B cell (primary cell): ENCODE results near the gene SLC9A7. TPM values are rescaled to one million over a fixed set of nuclear protein-coding genes. Genes with fewer than 3 reads are reported as not detected.

Experiments
- ATAC-seq: fragments of 200-7000 bp; cut with Tn5 transposase; one replicate; pipeline ENCODE4 v1.10.0; 2021; ENCODE audit warnings: low read depth, mild to moderate bottlenecking, moderate number of reproducible peaks, moderate library complexity
- CTCF ChIA-PET: fragments of 350-600 bp; sonication (Branson Sonifier 250); formaldehyde crosslinking; loops from one replicate; lab custom pipeline; 2021; ENCODE audit warnings: antibody characterized with exemption, inconsistent platforms; lab: Charles Lee
- POLR2A ChIA-PET: fragments of 350-600 bp; sonication (Branson Sonifier 250); formaldehyde crosslinking; loops from one replicate; lab custom pipeline; 2021; ENCODE audit warnings: antibody characterized with exemption; lab: Charles Lee
- DNase-seq: peaks from one replicate; pipeline ENCODE4 v3.0.0; 2013
- H2AFZ ChIP-seq: 2 replicates; pipeline ENCODE4 v1.6.1; 2012; ENCODE audit warnings: mild to moderate bottlenecking, low read depth, low read length; ENCODE audit not compliant: insufficient read depth, poor library complexity, severe bottlenecking
- H3K27ac ChIP-seq, 2 donors: 1 replicate in 1 of 2; 2 replicates in 1 of 2; pipeline ENCODE4 v1.5.1; 2012 to 2013; ENCODE audit warnings: low read length in 2 of 2, mild to moderate bottlenecking in 2 of 2, moderate library complexity in 1 of 2
- H3K27me3 ChIP-seq, 4 experiments: fragments of 200-600 bp in 1 of 4; sonication (generic) in 1 of 4; replicated peaks in 1 of 4; 1 replicate in 2 of 4; 2 replicates in 2 of 4; pipeline versions ENCODE4 v1.6.1 to v1.7.0; 2013 to 2016; ENCODE audit warnings: low read length in 3 of 4, mild to moderate bottlenecking in 2 of 4, mixed read lengths in 1 of 4, moderate library complexity in 1 of 4; ENCODE audit not compliant: insufficient read depth in 4 of 4, control insufficient read depth in 3 of 4; ENCODE audit errors: control extremely low read depth in 1 of 4
- H3K36me3 ChIP-seq, 2 experiments: replicated peaks in 1 of 2; 1 replicate in 1 of 2; 2 replicates in 1 of 2; pipeline versions ENCODE4 v1.6.1 to v1.7.1; 2013; ENCODE audit warnings: low read length in 1 of 2; ENCODE audit not compliant: insufficient read depth in 2 of 2, control insufficient read depth in 1 of 2; ENCODE audit errors: control extremely low read depth in 1 of 2, extremely low read depth in 1 of 2
- H3K4me1 ChIP-seq, 2 donors: fragments of 200-600 bp in 1 of 2; sonication (generic) in 1 of 2; 1 replicate in 1 of 2; 2 replicates in 1 of 2; pipeline versions ENCODE4 v1.5.1 to v1.6.1; 2013 to 2017; ENCODE audit warnings: low read length in 2 of 2; ENCODE audit not compliant: control insufficient read depth in 2 of 2, insufficient read depth in 2 of 2
- H3K4me2 ChIP-seq: replicated peaks from 2 replicates; pipeline ENCODE3; 2012; ENCODE audit warnings: mild to moderate bottlenecking, low read depth, low read length; ENCODE audit not compliant: poor library complexity, severe bottlenecking
- H3K4me3 ChIP-seq, 5 experiments: fragments of 200-600 bp in 1 of 5; sonication (generic) in 1 of 5; 1 replicate in 3 of 5; 2 replicates in 2 of 5; pipeline versions ENCODE4 v1.5.1 to v1.7.0; 2011 to 2016; ENCODE audit warnings: low read length in 4 of 5, mild to moderate bottlenecking in 4 of 5, low read depth in 2 of 5, control low read depth in 1 of 5, moderate library complexity in 1 of 5; ENCODE audit not compliant: insufficient read depth in 1 of 5; ENCODE audit errors: control extremely low read depth in 1 of 5, extremely low read depth in 1 of 5
- H3K79me2 ChIP-seq: fragments of 200-600 bp; sonication (generic); one replicate; pipeline ENCODE4 v1.6.0; 2016; ENCODE audit warnings: low read length; ENCODE audit not compliant: control insufficient read depth, insufficient read depth
- H3K9ac ChIP-seq: fragments of 200-600 bp; sonication (generic); 2 replicates; pipeline ENCODE4 v1.6.1; 2017; ENCODE audit warnings: mild to moderate bottlenecking, low read length, moderate library complexity
- H3K9me3 ChIP-seq, 3 donors: one replicate each; pipeline versions ENCODE4 v1.6.1 to v1.7.1; 2013; ENCODE audit warnings: low read length in 2 of 3; ENCODE audit not compliant: control insufficient read depth in 2 of 3, insufficient read depth in 1 of 3; ENCODE audit errors: control extremely low read depth in 1 of 3
- H4K20me1 ChIP-seq: 2 replicates; pipeline ENCODE4 v1.6.0; 2012; ENCODE audit warnings: mild to moderate bottlenecking, low read length; ENCODE audit not compliant: insufficient read depth, control insufficient read depth, poor library complexity, severe bottlenecking
- H3K27ac Mint-ChIP-seq: one replicate; pipeline ENCODE4 v1.8.0; 2021; ENCODE audit warnings: mixed read lengths
- H3K27me3 Mint-ChIP-seq: one replicate; pipeline ENCODE4 v1.8.0; 2021; ENCODE audit warnings: mixed read lengths
- H3K4me1 Mint-ChIP-seq: one replicate; pipeline ENCODE4 v1.8.0; 2021; ENCODE audit warnings: mixed read lengths
- H3K4me3 Mint-ChIP-seq: one replicate; pipeline ENCODE4 v1.8.0; 2021; ENCODE audit warnings: mixed read lengths
- H3K9me3 Mint-ChIP-seq: one replicate; pipeline ENCODE4 v1.8.0; 2022; ENCODE audit warnings: mixed read lengths; ENCODE audit not compliant: insufficient read depth
- EZH2 ChIP-seq: IDR thresholded peaks from 2 replicates; pipeline ENCODE4 v1.6.1; 2012; ENCODE audit warnings: borderline replicate concordance, low read depth, mild to moderate bottlenecking, moderate library complexity, low read length; ENCODE audit not compliant: insufficient read depth, poor library complexity, severe bottlenecking
- WGBS: methylation state at CpG from one replicate; pipeline ENCODE4 v1.1.5; 2013; ENCODE audit warnings: missing lambda C conversion rate; ENCODE audit not compliant: insufficient coverage; 5-methylcytosine and 5-hydroxymethylcytosine counted together
- intact Hi-C: fragments of 100-400 bp; cut with micrococcal nuclease; formaldehyde crosslinking; loops from one replicate; pipeline ENCODE4 v1.10.0; 2022
- polyA plus RNA-seq: library from polyadenylated mRNA; depleted of rRNA; stranded (reverse); fragments of >200 nt; gene quantifications from 2 replicates; pipeline ENCODE4 v1.2.3, GENCODE V29; 2012
- total RNA-seq, 2 donors: library from RNA; stranded (reverse); fragments of 120-200 nt in 1 of 2; gene quantifications; 1 replicate in 1 of 2; 2 replicates in 1 of 2; pipeline versions ENCODE4 v1.2.3 to v1.2.4, GENCODE V29; 2013 to 2022
- TF ChIP-seq, protein P1 (sequence below): fragments of 200-600 bp; IDR thresholded peaks from one replicate; pipeline ENCODE4 v1.8.0; 2022; ENCODE audit warnings: antibody characterized with exemption, mild to moderate bottlenecking

SLC9A7 gene
- total and polyA plus RNA-seq, 2 donors (not counting 1 experiment from before 2014, with no cell fraction given): 24.9 to 53.2 TPM

DNA sequence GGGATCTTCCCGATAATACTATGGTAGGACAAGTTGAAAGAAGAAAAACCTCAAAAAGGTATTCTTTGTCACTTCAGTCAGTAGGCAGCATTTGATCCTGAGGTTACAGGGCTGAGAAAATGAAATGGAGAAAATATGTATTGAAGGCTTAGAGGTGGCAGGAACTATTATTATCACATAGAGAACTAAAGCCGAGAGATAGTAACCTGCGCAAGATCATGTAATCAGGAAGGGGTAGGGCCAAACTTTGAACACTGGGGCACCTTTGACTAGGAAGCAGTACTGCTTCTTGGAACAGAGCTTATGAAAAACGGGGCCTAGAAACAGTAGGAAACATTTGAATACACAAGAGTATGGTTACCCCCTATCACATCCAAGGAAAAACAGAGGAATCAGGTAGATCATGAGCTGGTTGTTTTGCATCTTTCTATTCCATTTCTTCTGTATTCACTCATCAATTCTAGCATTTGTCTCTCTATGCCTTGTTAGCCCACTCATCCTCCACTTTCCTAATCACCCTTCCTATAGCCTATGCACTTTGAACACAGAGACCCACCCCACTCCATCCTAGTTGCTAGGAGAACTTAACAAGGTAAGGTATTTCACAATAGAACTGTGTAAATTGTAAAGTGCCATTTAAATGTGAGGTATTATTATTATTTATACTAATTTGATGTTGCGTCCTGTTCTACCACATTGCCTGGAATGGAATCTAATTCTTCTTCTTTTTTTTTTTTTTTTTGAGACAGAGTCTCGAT, 34.6 kb upstream of the SLC9A7 start:
- no peaks in the 10 kb centered on the region for H3K79me2 ChIP-seq
- POLR2A ChIA-PET: no interaction called here
- H3K27me3 ChIP-seq: no peaks in the 10 kb centered on the region
- no peak overlapping the region for H3K4me3 ChIP-seq
- H3K9me3 ChIP-seq: no peaks in the 10 kb centered on the region
- Mint-ChIP-seq H3K4me3 (no peak overlapping the region), H3K27ac (peak overlapping the region; percentile 32), H3K27me3 (no peaks in the 10 kb centered on the region), H3K9me3 (no peaks in the 10 kb centered on the region), H3K4me1 (peaks cover 15% of the 10 kb centered on the region)
- H4K20me1 ChIP-seq: no peaks in the 10 kb centered on the region
- CTCF ChIA-PET: interaction anchor here (1.0 to 1.5 kb wide), 2 partner anchors 100 to 107 kb away, joined by 3 to 4 read pairs; no protein-coding TSS in a partner anchor
- intact Hi-C loops: no loop called here
- no peaks in the 10 kb centered on the region for H3K36me3 ChIP-seq
- TF ChIP-seq, protein P1, sequence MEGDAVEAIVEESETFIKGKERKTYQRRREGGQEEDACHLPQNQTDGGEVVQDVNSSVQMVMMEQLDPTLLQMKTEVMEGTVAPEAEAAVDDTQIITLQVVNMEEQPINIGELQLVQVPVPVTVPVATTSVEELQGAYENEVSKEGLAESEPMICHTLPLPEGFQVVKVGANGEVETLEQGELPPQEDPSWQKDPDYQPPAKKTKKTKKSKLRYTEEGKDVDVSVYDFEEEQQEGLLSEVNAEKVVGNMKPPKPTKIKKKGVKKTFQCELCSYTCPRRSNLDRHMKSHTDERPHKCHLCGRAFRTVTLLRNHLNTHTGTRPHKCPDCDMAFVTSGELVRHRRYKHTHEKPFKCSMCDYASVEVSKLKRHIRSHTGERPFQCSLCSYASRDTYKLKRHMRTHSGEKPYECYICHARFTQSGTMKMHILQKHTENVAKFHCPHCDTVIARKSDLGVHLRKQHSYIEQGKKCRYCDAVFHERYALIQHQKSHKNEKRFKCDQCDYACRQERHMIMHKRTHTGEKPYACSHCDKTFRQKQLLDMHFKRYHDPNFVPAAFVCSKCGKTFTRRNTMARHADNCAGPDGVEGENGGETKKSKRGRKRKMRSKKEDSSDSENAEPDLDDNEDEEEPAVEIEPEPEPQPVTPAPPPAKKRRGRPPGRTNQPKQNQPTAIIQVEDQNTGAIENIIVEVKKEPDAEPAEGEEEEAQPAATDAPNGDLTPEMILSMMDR: no peak
- TF ChIP-seq EZH2: no peak
- no peak for DNase-seq
- no CpG with 5 or more reads among the region's 6 CpGs for WGBS
- H3K4me2 ChIP-seq: no peak overlapping the region
- no peak for ATAC-seq
- peak overlapping the region; percentile 34 for H2AFZ ChIP-seq
- peaks cover 0 to 8% of the 10 kb centered on the region in 2 donors for H3K4me1 ChIP-seq
- H3K9ac ChIP-seq: no peak overlapping the region
- no peak overlapping the region for H3K27ac ChIP-seq

DNA sequence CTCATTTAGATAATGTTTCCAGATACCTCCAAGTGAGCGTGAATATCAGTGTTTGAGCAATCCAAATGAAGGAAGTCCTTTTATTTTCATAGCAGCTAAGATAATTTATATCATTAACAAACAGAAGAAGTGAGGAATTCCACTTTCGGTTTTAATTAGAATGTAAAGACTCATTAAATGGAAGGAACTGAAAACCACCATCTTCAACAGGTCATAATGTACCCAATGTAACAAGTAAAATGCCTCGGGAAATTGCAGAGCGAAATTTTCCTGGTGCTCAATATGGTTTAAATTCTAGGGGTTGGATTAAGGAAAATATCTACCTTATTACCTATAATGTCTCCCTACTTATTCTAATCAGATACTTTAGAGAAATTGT, 33.9 kb upstream of the SLC9A7 start:
- H3K9ac ChIP-seq: peak overlapping the region; percentile 14
- intact Hi-C loops: no loop called here
- H3K4me1 ChIP-seq: peaks cover 0 to 8% of the 10 kb centered on the region in 2 donors
- H3K27me3 ChIP-seq: no peaks in the 10 kb centered on the region
- H3K36me3 ChIP-seq: no peaks in the 10 kb centered on the region
- H3K4me3 Mint-ChIP-seq: peak overlapping the region; percentile 64
- no peaks in the 10 kb centered on the region for H3K9me3 Mint-ChIP-seq
- peak overlapping the region; percentile 45 for H2AFZ ChIP-seq
- H3K4me2 ChIP-seq: peak overlapping the region; percentile 41
- no peaks in the 10 kb centered on the region for H4K20me1 ChIP-seq
- DNase-seq (peak; percentile 17), ATAC-seq (no peak)
- no peaks in the 10 kb centered on the region for H3K79me2 ChIP-seq
- TF ChIP-seq, protein P1: no peak
- H3K27me3 Mint-ChIP-seq: no peaks in the 10 kb centered on the region
- ChIA-PET CTCF (interaction anchor here (1.0 to 1.5 kb wide), 2 partner anchors 99 to 106 kb away, joined by 3 to 4 read pairs; no protein-coding TSS in a partner anchor), POLR2A (no interaction called here)
- peaks cover 15% of the 10 kb centered on the region for H3K4me1 Mint-ChIP-seq
- no peak overlapping the region for H3K27ac ChIP-seq
- peak overlapping the region; percentile 32 for H3K27ac Mint-ChIP-seq
- H3K4me3 ChIP-seq: peak overlapping the region in 2 of 5 experiments; percentile 18 to 34
- no peaks in the 10 kb centered on the region for H3K9me3 ChIP-seq
- no CpG with 5 or more reads among the region's 4 CpGs for WGBS
